ENCODE measurements around the gene PTGER1.
A peak's percentile ranks its signal among the peaks of the same experiment; 100 is the strongest.
"Not testable (repeated sequence)": the region's sequence is repeated elsewhere in the genome, so short reads cannot be mapped to it uniquely, and the experiment has no call there.

PTGER1 gene

DNA sequence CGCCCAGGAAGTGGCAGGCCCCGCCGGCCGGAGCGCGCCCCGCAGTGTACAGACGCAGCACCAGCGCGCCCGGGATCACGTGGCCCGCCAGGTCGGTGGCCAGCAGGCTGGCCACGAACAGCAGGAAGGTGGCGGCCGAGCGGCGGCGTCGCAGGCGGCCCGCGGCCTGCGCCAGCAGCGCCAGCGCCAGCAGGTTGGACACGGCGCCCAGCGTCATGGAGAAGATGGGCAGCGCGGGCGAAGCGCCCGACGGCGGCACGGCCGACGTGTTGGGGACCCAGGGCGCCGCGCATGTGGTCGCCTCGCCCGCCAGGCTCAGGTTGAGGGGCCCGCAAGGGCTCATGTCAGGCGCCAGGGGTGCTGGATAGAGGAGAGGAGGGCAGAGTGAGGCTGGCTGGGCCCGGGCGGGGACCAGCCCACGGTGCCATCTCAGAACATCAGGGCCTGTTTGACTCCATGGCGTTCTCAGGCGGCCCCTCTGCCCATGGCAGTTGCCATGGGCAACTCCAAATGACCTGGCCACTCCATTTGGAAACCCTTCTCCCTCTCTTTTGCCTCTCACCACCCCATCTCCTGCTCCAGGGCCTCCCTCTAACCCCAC is 1.1 kb downstream of the PTGER1 start:
- no peak for DNase-seq (ENCODE audit: low spot score)

DNA sequence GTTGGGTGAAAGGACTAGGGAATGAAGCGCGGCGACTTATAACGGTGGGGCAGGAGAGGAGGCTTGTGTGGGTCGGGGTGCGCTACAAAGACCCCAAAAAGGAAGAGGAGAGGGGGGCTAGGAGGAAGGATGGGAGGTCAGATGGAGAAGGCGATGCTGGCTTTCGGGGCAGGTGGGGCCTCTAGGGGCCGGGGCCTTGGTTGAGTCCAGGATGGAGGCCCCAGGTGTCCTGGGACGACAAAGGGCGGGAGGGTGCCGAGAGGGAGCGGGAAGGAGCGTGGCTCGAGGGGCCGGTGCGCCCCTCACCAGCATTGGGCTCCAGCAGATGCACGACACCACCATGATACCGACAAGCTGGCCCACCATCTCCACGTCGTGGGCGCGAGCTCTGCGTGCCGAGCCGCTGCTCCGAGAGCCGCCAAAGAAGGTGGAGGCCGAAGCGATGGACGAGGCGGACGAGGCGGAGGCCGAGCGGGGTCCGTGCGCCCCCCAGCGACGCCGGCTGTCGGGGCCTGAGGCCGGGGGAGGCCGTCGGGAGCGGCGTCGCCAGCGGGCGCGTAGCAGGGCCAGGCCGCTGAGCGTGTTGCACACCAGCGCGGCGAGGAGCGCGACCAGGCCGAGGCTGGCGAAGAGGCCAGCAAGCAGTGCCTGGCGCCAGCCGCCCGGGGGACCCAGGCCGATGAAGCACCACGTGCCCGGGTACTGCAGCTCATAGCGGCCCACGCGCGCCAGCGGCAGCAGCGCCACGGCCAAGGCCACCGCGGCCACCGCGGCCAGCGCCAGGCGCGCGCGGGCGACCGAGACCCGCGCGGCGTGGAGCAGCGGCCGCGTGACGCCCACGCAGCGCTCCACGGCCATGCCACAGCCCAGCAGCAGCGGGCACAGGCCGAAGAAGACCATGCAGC is 1.8 kb downstream of the PTGER1 start:
- no peak for DNase-seq (ENCODE audit: low spot score)

DNA sequence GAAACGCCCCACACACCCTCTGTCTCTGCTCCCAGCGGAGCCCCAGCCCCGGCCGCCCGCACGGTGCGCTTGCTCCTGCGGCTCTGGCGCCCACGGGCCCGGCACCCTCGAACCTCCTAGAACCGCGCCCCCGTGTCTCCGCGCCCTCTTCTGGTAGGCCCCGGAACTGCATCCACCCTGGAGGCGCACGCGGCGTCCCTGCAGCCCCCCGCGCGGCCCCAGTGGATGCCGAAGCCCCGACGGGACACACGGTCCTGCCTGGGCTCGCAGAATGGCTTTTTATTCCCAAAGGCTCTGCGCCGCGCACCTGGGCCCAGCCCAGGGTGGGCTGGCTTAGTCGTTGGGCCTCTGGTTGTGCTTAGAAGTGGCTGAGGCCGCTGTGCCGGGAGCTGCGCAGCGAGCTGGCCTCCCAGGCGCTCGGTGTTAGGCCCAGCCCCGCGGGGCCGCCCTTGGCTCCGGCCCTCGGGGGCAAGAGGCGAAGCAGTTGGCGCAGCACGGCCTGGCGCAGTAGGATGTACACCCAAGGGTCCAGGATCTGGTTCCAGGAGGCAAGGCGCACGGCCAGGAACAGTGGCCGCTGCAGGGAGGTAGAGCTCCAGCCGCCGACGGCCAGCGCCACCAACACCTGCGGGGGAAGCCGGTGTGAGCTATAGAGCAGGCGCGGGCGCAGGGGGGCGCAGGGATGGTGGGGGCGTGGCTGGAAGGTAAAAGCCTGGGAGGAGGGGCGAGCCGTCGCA is 2.8 kb downstream of the PTGER1 start:
- peak; percentile 78 for DNase-seq (ENCODE audit: low spot score)

DNA sequence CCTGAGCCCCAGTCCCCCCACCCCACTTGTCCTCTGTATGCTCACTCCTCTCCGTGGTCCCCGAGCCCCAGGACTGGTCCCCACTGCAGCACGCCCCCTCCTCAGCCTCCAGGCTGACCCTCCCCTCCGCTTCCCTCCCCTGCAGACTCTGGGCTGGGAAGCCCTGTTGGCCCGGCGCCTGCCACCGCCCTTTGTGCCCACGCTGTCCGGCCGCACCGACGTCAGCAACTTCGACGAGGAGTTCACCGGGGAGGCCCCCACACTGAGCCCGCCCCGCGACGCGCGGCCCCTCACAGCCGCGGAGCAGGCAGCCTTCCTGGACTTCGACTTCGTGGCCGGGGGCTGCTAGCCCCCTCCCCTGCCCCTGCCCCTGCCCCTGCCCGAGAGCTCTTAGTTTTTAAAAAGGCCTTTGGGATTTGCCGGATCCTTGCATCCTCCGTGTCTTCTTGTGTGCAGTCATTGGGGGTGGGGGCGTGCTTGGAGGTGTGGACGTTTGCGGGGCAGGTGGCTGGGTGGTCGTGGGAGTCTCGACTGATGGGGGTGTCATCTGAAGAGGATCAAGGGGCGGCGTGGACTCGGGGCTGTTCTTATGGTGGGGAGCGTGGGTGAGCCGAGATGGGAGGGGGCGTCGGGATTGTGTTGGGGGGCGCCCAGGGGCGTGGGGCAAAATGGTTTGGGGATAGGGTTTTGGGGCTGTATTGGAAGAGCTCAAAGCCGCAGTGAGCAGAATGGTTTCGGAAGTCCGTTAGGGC is 3.5 kb downstream of the PTGER1 start:
- no peak for DNase-seq (ENCODE audit: low spot score)

DNA sequence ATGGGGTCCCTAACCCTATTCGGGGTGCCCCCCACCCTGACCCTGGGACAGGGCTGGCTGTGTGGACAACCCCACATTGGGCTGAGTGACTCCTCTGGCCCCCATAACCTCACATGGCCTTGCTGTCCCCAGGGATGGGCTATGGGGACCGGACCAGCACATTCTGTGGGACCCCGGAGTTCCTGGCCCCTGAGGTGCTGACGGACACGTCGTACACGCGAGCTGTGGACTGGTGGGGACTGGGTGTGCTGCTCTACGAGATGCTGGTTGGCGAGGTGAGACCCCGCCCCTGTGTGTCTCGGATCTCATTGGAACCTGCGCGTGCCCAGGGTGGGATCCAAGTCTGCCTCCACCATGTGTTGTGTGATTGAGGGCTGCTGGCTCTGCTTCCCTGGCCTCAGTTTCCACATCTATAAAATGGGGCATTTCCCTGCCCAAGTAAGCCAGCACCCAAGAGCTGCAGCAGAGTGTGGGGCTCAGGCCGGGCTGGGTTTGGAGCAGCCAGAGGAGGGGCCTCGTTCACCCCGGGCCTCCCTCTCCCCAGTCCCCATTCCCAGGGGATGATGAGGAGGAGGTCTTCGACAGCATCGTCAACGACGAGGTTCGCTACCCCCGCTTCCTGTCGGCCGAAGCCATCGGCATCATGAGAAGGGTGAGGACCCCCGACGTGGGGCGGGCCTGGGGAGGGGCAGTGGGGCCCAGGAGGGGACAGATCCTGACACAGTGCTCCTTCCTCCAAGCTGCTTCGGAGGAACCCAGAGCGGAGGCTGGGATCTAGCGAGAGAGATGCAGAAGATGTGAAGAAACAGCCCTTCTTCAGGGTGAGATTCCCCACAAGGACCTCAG is 4.9 kb downstream of the PTGER1 start:
- DNase-seq (ENCODE audit: low spot score), result no peak

DNA sequence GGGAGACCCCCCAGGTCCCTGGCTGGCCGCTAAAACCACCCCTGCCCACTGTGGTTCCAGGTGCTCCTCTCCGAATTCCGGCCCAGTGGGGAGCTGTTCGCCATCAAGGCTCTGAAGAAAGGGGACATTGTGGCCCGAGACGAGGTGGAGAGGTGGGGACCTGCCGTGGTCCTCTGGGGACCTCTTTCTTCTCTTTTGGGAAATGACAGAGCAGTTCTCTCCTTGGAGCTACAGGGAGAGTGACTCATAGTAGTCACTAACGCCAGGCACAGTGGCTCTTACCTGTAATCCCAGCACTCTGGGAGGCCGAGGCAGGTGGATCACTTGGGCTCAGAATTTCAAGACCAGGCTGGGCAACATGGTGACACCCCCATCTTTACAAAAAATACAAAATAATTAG is 7.3 kb downstream of the PTGER1 start:
- no peak for DNase-seq (ENCODE audit: low spot score)

DNA sequence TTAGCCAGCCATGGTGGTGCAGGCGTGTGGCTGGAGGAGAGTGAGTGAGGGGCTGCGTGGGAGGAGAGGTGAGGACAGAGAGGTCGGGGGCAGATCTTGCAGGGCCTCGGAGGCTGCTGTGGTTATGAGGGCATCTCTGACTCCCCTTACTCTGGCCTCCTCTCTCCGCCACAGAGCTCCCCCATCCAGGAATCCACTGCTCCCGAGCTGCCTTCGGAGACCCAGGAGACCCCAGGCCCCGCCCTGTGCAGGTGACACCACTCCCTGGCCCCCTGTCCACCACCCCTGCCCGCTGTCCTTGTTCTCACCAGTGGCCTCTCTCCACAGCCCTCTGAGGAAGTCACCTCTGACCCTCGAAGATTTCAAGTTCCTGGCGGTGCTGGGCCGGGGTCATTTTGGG is 7.8 kb downstream of the PTGER1 start:
- no peak for DNase-seq (ENCODE audit: low spot score)

DNA sequence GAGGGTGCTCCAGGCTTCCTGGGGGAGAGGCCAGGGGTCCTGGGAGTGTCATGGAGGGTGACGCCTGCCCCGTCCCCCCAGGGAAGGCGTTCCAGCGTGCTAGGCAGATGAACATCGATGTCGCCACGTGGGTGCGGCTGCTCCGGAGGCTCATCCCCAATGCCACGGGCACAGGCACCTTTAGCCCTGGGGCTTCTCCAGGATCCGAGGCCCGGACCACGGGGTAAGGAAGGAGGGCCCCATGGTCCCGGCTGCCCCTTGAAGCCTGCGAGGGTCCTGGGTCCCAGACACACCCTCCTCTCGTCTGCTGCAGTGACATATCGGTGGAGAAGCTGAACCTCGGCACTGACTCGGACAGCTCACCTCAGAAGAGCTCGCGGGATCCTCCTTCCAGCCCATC is 11.4 kb downstream of the PTGER1 start:
- no peak for DNase-seq (ENCODE audit: low spot score)

DNA sequence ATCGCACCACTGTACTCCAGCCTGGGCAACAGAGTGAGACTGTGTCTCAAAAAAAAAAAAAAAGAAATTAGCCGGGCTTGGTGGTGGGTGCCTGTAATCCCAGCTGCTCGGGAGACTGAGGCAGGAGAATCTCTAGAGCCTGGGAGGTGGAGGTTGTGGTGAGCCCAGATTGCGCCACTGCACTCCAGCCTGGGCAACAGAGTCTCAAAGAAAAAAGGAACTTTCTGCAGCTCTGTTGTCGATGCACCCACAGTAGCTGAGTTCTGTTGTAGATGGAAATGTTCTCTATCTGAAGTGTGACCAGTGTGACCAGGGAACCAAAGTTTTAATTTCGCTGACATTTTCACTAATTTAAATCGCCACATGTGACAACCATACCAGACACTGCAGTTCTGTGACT is 12.8 kb downstream of the PTGER1 start:
- not testable (repeated sequence) for DNase-seq (ENCODE audit: low spot score)

DNA sequence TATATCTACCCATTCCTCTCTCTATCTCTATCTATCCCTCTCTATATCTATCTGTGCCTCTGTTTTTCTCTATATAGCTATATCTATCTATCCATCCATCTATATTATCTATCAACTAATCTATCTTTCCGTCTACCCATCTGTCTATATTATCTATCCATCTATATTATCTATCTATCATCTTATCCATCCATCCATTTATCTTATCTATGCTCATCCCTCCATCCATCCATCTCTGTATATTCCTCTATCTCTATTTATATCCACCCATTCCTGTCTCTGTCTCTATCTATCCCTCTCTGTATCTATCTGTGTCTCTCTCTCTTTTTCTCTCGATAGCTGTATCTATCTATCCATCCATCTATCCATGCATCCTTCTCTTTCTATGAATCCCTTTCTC is 14.2 kb downstream of the PTGER1 start:
- DNase-seq (ENCODE audit: low spot score), result no peak

DNA sequence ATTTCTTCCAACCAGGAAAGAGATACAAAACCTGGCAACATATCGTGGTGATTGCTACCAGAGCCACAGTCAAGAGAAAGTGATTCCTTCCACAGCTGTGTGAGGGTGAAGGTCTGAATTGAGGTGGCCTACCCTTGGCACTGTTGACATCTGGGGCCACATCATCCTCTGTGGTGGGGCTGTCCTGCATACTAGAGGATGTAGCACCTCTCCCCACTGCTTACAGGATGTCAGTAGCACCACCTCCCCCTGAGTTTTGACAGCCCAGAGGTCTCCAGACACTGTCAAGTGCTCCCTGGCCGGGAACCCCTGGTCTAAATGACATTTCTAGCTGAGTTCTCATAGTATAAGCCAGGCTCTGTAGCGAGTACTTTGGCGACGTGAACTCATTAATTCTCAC is 15.5 kb downstream of the PTGER1 start:
- peak; percentile 50 for DNase-seq (ENCODE audit: low spot score)

DNA sequence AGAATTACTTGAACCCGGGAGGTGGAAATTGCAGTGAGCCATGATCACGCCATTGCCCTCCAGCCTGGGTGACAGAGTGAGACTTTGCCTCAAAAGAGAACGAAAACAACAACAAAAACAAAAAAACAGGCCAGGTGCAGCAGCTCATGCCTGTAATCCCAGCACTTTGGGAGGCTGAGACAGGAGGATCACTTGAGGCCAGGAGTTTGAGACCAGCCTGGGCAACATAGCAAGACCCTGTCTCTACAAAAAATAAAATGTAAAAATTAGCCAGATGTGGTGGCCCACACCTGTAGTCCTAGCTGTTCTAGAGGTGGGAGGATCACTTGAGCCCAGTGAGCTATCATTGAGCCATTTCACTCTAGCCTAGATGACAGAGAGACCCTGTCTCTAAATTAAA is 22.9 kb downstream of the PTGER1 start:
- DNase-seq (ENCODE audit: low spot score), result not testable (repeated sequence)

DNA sequence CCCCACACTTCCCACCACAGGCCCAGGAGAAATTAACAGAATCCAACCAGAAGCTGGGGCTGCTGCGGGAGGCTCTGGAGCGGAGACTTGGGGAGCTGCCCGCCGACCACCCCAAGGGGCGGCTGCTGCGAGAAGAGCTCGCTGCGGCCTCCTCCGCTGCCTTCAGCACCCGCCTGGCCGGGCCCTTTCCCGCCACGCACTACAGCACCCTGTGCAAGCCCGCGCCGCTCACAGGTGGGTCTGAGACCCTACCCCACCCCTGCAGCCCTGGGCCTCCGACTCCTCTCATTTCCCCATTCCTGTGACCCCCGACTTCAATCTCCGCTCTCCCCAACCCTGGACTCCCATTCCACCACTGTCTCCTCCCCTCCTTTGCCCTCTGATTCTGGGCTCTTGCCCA is 24.3 kb downstream of the PTGER1 start:
- no peak for DNase-seq (ENCODE audit: low spot score)

DNA sequence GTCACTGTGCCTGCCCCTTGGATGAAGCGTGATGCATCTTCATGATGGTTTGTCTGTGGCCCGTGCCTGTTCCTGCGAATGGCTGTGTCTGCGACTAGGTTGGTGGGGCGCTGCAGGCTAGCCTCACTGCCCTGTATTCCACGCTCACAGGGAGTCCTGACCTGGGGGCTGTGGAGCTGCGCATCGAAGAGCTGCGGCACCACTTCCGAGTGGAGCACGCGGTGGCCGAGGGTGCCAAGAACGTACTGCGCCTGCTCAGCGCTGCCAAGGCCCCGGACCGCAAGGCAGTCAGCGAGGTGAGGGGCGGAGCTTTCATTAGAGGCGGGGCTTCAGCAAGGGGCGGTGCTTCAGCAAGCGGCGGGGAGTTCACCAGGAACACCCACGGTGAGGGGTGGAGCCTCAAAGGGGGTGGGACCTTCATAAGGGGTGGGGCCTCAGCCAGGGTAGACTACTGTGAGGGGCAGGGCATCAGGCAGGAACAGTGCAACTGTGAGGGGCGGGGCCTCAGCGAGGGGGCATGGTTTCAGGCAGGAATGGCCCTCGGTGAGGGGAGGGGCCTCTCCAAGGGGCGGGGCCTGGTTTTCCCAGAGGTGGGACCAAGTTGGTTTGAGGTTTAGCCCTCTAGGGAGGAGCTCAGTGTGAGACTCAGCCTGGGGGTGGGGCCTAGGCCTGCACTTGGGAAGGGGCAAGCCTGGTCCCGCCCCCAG is 24.8 kb downstream of the PTGER1 start:
- peak; percentile 57 for DNase-seq (ENCODE audit: low spot score)

DNA sequence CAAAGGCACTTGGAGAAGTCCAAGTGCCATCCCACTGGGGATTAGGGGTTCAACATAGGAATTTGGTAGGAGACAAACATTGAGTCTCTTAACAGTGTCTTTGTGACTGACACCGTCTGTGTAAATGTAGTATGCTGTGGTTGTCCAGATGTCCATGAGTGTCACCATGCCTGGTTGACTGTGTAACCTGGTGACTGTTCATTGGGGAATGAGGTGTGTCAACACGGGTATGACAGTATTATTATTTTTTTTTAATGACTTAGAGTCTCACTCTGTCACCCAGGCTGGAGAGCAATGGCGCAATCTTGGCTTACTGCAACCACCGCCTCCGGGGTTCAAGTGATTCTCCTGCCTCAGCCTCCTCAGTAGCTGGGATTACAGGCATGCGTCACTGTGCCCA is 25.8 kb downstream of the PTGER1 start:
- DNase-seq (ENCODE audit: low spot score), result no peak

DNA sequence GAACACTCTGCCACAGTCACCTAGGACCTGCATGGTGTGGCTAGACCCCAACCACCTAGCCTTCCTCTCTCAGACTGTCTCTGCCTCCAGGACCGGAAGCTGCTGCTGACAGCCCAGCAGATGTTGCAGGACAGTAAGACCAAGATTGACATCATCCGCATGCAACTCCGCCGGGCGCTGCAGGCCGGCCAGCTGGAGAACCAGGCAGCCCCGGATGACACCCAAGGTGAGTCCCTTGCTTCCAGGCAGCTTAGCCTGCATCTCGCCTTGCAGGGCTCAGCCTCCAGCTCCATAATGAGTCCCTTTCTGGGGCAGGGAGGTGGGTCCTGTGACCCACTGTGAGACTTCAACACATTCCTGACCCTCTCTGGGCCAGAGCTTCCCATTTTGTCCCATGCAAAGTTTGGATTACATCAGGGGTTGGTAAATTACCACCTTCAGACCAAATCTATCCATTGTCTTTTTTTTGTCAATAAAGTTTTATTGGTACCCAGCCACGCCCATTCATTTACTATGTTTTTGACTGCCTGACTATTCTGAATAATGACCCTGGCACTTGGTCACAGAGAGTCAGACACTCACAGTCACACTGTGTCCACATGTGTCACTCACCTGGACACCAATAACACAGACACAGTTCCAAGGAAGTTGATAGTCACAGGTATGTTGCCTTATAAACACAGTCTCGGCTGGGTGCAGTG is 28.7 kb downstream of the PTGER1 start:
- DNase-seq (ENCODE audit: low spot score), result no peak

DNA sequence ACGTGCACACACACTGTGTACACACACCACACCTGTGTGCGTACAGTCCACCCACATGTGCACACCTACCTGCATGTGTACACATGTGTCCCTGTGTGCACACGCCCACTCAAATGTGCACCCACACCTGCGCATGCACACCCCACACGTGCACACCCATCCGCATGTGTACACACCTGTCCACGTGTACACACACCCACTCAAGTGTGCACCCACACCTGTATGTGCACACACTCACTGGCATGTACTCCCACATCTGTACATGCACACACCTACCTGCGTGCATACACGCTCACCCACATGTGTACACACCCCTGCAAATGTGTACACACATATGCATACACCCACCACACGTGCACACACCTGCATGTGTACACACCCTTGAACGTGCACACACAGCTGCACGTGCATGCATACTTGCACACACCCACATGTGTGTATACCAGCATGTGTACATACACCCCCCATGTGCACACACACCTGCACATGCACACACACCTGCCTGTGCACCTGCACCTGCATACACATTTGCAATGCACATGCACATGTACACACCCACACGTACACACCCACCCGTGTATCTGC is 31.4 kb downstream of the PTGER1 start:
- DNase-seq (ENCODE audit: low spot score), result no peak

DNA sequence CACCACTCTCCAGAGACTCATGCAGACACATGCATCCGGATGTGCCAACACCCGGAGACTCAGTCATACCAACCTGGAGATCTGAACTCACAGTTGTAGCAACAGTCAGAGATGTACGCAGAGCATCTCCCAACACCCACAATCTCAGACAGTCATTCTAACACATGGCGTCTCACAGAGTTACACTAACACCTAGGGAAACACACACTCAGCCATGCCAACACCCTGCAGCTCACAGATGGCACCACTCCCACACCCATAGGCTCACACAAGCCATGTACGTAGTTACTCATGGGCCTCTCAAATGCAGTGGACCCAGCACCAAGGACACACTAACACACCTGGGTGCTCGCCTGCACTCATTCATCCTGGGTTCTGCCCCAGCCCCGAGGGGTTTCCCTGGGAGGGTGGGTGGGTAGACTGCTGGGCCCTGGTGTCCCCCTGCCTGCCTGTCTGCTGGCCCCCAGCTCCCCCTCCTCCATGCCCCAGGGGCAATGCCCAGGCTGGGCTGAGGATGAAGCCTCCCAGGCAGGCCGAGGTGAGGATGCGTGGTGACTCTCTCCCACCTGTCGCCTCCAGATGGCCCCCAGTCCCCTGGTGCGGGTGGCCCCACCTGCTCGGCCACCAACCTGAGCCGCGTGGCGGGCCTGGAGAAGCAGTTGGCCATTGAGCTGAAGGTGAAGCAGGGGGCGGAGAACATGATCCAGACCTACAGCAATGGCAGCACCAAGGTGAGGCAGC is 32.1 kb downstream of the PTGER1 start:
- DNase-seq (ENCODE audit: low spot score), result no peak

Data from activated CD4-positive, alpha-beta T cell treated with anti-CD3 and anti-CD28 coated beads, Interleukin-2, Interleukin-4, amounts not matched to agents 100 ng/mL and 50 ng/mL, durations not matched to agents 16 hours and 8 hours (primary cell).